Activated CD4-positive, alpha-beta T cell treated with anti-CD3 and anti-CD28 coated beads, Interleukin-2, amount 10 ng/mL, durations not matched to agents 24 days and 14 days (primary cell): ENCODE results near the gene ACOT7. TPM values are rescaled to one million over a fixed set of nuclear protein-coding genes. Genes with fewer than 3 reads are reported as not detected.

ENCODE experiments used
- DNase-seq: peaks from one replicate; pipeline ENCODE4 v3.0.0; 2022
- H3K27ac Mint-ChIP-seq: one replicate; pipeline ENCODE4 v1.8.0; 2022; ENCODE audit warnings: mild to moderate bottlenecking, mixed read lengths
- H3K27me3 Mint-ChIP-seq: one replicate; pipeline ENCODE4 v1.8.0; 2022; ENCODE audit warnings: mixed read lengths
- H3K36me3 Mint-ChIP-seq: one replicate; pipeline ENCODE4 v1.8.0; 2022; ENCODE audit warnings: low read depth, mild to moderate bottlenecking, mixed read lengths
- H3K4me1 Mint-ChIP-seq: one replicate; pipeline ENCODE4 v1.8.0; 2021; ENCODE audit warnings: mixed read lengths
- H3K4me3 Mint-ChIP-seq: one replicate; pipeline ENCODE4 v1.8.0; 2022; ENCODE audit warnings: mild to moderate bottlenecking, moderate library complexity, mixed read lengths
- H3K9me3 Mint-ChIP-seq: one replicate; pipeline ENCODE4 v1.8.0; 2021; ENCODE audit warnings: mixed read lengths
- intact Hi-C: fragments of 100-400 bp; cut with micrococcal nuclease; formaldehyde crosslinking; loops from one replicate; pipeline ENCODE4 v1.15.1; 2023
- total RNA-seq: library from RNA; stranded (reverse); gene quantifications from 2 replicates; pipeline ENCODE4 v1.2.3, GENCODE V29; 2022

The ACOT7 gene
- total RNA-seq, 1 donor from 2014 or later, result 133 TPM

- H3K9me3 Mint-ChIP-seq, result no peaks in the 10 kb centered on the region
- H3K36me3 Mint-ChIP-seq, result no peaks in the 10 kb centered on the region
- intact Hi-C loops, result no loop called here
- peaks cover 30% of the 10 kb centered on the region for H3K27me3 Mint-ChIP-seq
- no peak overlapping the region for H3K4me3 Mint-ChIP-seq
- peaks cover 6% of the 10 kb centered on the region for H3K4me1 Mint-ChIP-seq
- H3K27ac Mint-ChIP-seq, result no peak overlapping the region
- DNase-seq, result no peak
Observed at GRCh38 chr1:6427441-6428390, 34.1 kb upstream of the ACOT7 start.

GRCh38 chr1:6426972-6427350, 33.4 kb upstream of the ACOT7 start:
- Mint-ChIP-seq H3K27me3 (peaks cover 34% of the 10 kb centered on the region), H3K27ac (no peak overlapping the region), H3K4me1 (peaks cover 6% of the 10 kb centered on the region), H3K9me3 (no peaks in the 10 kb centered on the region), H3K4me3 (no peak overlapping the region), H3K36me3 (no peaks in the 10 kb centered on the region)
- intact Hi-C loops, result no loop called here
- DNase-seq, result no peak

GRCh38 chr1:6426277-6426971, 32.9 kb upstream of the ACOT7 start:
- intact Hi-C loops, result no loop called here
- DNase-seq, result no peak
- Mint-ChIP-seq H3K27me3 (peaks cover 40% of the 10 kb centered on the region), H3K9me3 (no peaks in the 10 kb centered on the region), H3K4me1 (peaks cover 9% of the 10 kb centered on the region), H3K4me3 (no peak overlapping the region), H3K27ac (no peak overlapping the region), H3K36me3 (no peaks in the 10 kb centered on the region)

GRCh38 chr1:6425658-6426057, 32.1 kb upstream of the ACOT7 start:
- H3K4me1 Mint-ChIP-seq, result peaks cover 12% of the 10 kb centered on the region
- peaks cover 46% of the 10 kb centered on the region for H3K27me3 Mint-ChIP-seq
- no peaks in the 10 kb centered on the region for H3K36me3 Mint-ChIP-seq
- no peaks in the 10 kb centered on the region for H3K9me3 Mint-ChIP-seq
- no peak overlapping the region for H3K4me3 Mint-ChIP-seq
- no peak for DNase-seq
- no peak overlapping the region for H3K27ac Mint-ChIP-seq
- intact Hi-C loops, result no loop called here

- peaks cover 47% of the 10 kb centered on the region for H3K27me3 Mint-ChIP-seq
- peaks cover 12% of the 10 kb centered on the region for H3K4me1 Mint-ChIP-seq
- H3K36me3 Mint-ChIP-seq, result no peaks in the 10 kb centered on the region
- peak; percentile 72 for DNase-seq
- intact Hi-C loops, result loop anchor here (5.0 kb wide), 2 partner anchors 37 to 178 kb away; no protein-coding TSS in a partner anchor
- H3K9me3 Mint-ChIP-seq, result no peaks in the 10 kb centered on the region
- peak within 1 kb of the TSS; percentile 63 for H3K4me3 Mint-ChIP-seq
- no peak within 1 kb of the TSS for H3K27ac Mint-ChIP-seq
Observed at GRCh38 chr1:6424619-6425593, 31.3 kb upstream of the ACOT7 start, which contains the start of gene ESPN. Gene ESPN (plus strand): TSS chr1:6424776. CDS start chr1:6424956, 180 bp downstream.

- Mint-ChIP-seq H3K27ac (no peak overlapping the region), H3K27me3 (peaks cover 49% of the 10 kb centered on the region), H3K4me3 (peak overlapping the region; percentile 63), H3K9me3 (no peaks in the 10 kb centered on the region), H3K36me3 (no peaks in the 10 kb centered on the region), H3K4me1 (peaks cover 12% of the 10 kb centered on the region)
- no peak for DNase-seq
- intact Hi-C loops, result loop anchor here (5.0 kb wide), 2 partner anchors 38 to 177 kb away; no protein-coding TSS in a partner anchor
Observed at GRCh38 chr1:6424000-6424565, 30.5 kb upstream of the ACOT7 start.

- intact Hi-C loops, result loop anchor here (5.0 kb wide), 2 partner anchors 39 to 176 kb away; no protein-coding TSS in a partner anchor
- peak overlapping the region; percentile 63 for H3K4me3 Mint-ChIP-seq
Observed at GRCh38 chr1:6423321-6423999, 29.9 kb upstream of the ACOT7 start.

GRCh38 chr1:6421266-6421665, 27.7 kb upstream of the ACOT7 start:
- Mint-ChIP-seq H3K4me1 (peaks cover 12% of the 10 kb centered on the region), H3K27ac (no peak overlapping the region), H3K4me3 (no peak overlapping the region), H3K36me3 (no peaks in the 10 kb centered on the region), H3K27me3 (peaks cover 64% of the 10 kb centered on the region), H3K9me3 (no peaks in the 10 kb centered on the region)
- intact Hi-C loops, result loop anchor here (5.0 kb wide), 2 partner anchors 41 to 174 kb away; no protein-coding TSS in a partner anchor
- no peak for DNase-seq

More at GRCh38 chr1:6423321-6423999, 29.9 kb upstream of the ACOT7 start:
- Mint-ChIP-seq H3K27me3 (peaks cover 50% of the 10 kb centered on the region), H3K4me1 (peaks cover 12% of the 10 kb centered on the region), H3K9me3 (no peaks in the 10 kb centered on the region), H3K36me3 (no peaks in the 10 kb centered on the region), H3K27ac (no peak overlapping the region)
- peak; percentile 92 for DNase-seq

GRCh38 chr1:6420454-6421042, 27.0 kb upstream of the ACOT7 start:
- no peaks in the 10 kb centered on the region for H3K36me3 Mint-ChIP-seq
- peak; percentile 74 for DNase-seq
- intact Hi-C loops, result loop anchor here (5.0 kb wide), 2 partner anchors 42 to 173 kb away; no protein-coding TSS in a partner anchor
- no peaks in the 10 kb centered on the region for H3K9me3 Mint-ChIP-seq
- no peak overlapping the region for H3K27ac Mint-ChIP-seq
- peaks cover 67% of the 10 kb centered on the region for H3K27me3 Mint-ChIP-seq
- H3K4me1 Mint-ChIP-seq, result peaks cover 12% of the 10 kb centered on the region
- H3K4me3 Mint-ChIP-seq, result peak overlapping the region; percentile 21

- Mint-ChIP-seq H3K27ac (no peak within 1 kb of the TSS), H3K9me3 (no peaks in the 10 kb centered on the region), H3K4me3 (peak within 1 kb of the TSS; percentile 53), H3K27me3 (peaks cover 67% of the 10 kb centered on the region), H3K36me3 (no peaks in the 10 kb centered on the region), H3K4me1 (peaks cover 12% of the 10 kb centered on the region)
- intact Hi-C loops, result loop anchor here (5.0 kb wide), 2 partner anchors 42 to 173 kb away; no protein-coding TSS in a partner anchor
- peak; percentile 74 for DNase-seq
Observed at GRCh38 chr1:6419804-6420453, 26.4 kb upstream of the ACOT7 start, which contains the start of gene HES2. Gene HES2 (minus strand): TSS chr1:6419919. CDS start chr1:6419820, 99 bp downstream.

GRCh38 chr1:6419397-6419803, 25.8 kb upstream of the ACOT7 start:
- intact Hi-C loops, result no loop called here
- no peaks in the 10 kb centered on the region for H3K9me3 Mint-ChIP-seq
- no peaks in the 10 kb centered on the region for H3K36me3 Mint-ChIP-seq
- H3K4me3 Mint-ChIP-seq, result peak overlapping the region; percentile 53
- no peak overlapping the region for H3K27ac Mint-ChIP-seq
- peaks cover 70% of the 10 kb centered on the region for H3K27me3 Mint-ChIP-seq
- peaks cover 15% of the 10 kb centered on the region for H3K4me1 Mint-ChIP-seq
- no peak for DNase-seq
